HG02981 (cell line): ENCODE data around the gene NDUFA7.
"Not testable (repeated sequence)": the region's sequence is repeated elsewhere in the genome, so short reads cannot be mapped to it uniquely, and the experiment has no call there.

Experiments
- ATAC-seq: cut with Tn5 transposase; IDR thresholded peaks from one replicate; pipeline ENCODE4 v1.9.1; 2021; ENCODE audit warnings: mild to moderate bottlenecking, moderate library complexity; ENCODE audit not compliant: unreplicated experiment

Gene NDUFA7

GRCh38 chr19:8342316-8342683, 21.1 kb upstream of the NDUFA7 start:
- ATAC-seq, result no peak

GRCh38 chr19:8341504-8341903, 20.3 kb upstream of the NDUFA7 start:
- not testable (repeated sequence) for ATAC-seq

GRCh38 chr19:8340341-8341096, 19.3 kb upstream of the NDUFA7 start:
- no peak for ATAC-seq

- ATAC-seq, result no peak
These were observed 17.7 kb upstream of the NDUFA7 start for GRCh38 chr19:8338835-8339234.

GRCh38 chr19:8337728-8338127, 16.6 kb upstream of the NDUFA7 start:
- ATAC-seq, result no peak

GRCh38 chr19:8336660-8337059, 15.5 kb upstream of the NDUFA7 start:
- no peak for ATAC-seq

- no peak for ATAC-seq
These were observed 14.9 kb upstream of the NDUFA7 start for GRCh38 chr19:8336072-8336569.

- no peak for ATAC-seq
These were observed 14.3 kb upstream of the NDUFA7 start for GRCh38 chr19:8335343-8336071.

GRCh38 chr19:8334458-8335342, 13.5 kb upstream of the NDUFA7 start:
- ATAC-seq, result no peak

GRCh38 chr19:8333767-8334457, 12.7 kb upstream of the NDUFA7 start:
- no peak for ATAC-seq

GRCh38 chr19:8332976-8333766, 12.0 kb upstream of the NDUFA7 start:
- no peak for ATAC-seq

GRCh38 chr19:8331263-8331845, 10.2 kb upstream of the NDUFA7 start:
- no peak for ATAC-seq

GRCh38 chr19:8329996-8330395, 8.8 kb upstream of the NDUFA7 start:
- no peak for ATAC-seq

- ATAC-seq, result no peak
These were observed 4.3 kb upstream of the NDUFA7 start for GRCh38 chr19:8325454-8325853.

- no peak for ATAC-seq
These were observed 3.2 kb upstream of the NDUFA7 start for GRCh38 chr19:8324186-8325050.

GRCh38 chr19:8323781-8324185, 2.6 kb upstream of the NDUFA7 start:
- no peak for ATAC-seq

- ATAC-seq, result no peak
These were observed 1.4 kb upstream of the NDUFA7 start for GRCh38 chr19:8322638-8322997.

- no peak for ATAC-seq
These were observed 937 bp upstream of the NDUFA7 start for GRCh38 chr19:8321986-8322637.
